Renal cortex interstitium (tissue), 11 donors: Measurements from ENCODE around the gene PPIP5K1. TPM values are rescaled to one million over a fixed set of nuclear protein-coding genes. Genes with fewer than 3 reads are reported as not detected.
"Not testable (repeated sequence)": the region's sequence is repeated elsewhere in the genome, so short reads cannot be mapped to it uniquely, and the experiment has no call there.

Experiments used
- DNase-seq, 11 donors: peaks; one replicate each; pipeline ENCODE4 v3.0.0-alpha.2; 2013; ENCODE audit warnings: low read depth in 9 of 11, low spot score in 4 of 11; ENCODE audit errors: extremely low read depth in 1 of 11
- polyA plus RNA-seq, 3 donors: library from polyadenylated mRNA; unstranded; fragments of 120-200 nt; gene quantifications; one replicate each; pipeline ENCODE4 v1.2.1, GENCODE V29; 2013; ENCODE audit not compliant: insufficient read length in 3 of 3

PPIP5K1 gene
- polyA plus RNA-seq, 3 donors: 21.8 to 29.1 (median 27.3) TPM

DNA sequence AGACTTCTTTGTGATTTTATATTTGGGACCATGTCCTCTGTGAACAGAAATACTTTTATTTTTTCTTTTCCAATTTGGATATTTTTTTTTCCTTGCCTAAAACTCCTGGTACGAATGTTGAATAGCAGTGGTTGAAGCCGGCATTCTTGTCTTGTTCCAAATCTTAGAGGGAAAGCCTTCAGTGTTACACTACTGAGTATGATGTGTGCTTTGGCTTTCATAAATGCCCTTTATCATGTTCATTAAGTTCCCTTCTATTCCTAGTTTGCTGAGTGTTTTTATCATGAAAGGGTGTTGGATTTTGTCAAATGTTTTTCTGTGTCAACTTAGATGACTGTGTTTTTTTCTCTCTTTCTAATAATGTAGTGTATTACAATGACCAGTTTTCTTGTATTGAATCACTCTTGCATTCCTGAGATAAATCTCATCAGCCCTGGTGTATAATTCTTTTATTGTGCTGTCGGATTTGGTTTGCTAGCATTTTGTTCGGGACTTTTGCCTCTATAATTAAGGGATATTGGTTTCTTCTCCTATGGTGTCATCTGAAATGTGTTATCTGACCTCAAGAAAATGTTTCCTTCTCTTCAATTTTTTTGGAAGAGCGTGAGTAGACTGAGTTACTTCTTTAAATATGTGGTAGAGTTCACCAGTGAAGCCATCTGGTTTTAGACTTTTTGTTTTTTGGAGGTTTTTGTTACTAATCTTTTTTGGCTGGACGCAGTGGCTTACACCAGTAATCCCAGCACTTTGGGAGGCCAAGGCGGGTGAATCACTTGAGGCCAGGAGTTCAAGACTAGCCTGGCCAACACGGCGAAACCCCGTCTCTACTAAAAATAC lies 39.3 kb downstream of the PPIP5K1 start:
- no peak for DNase-seq

- no peak for DNase-seq
Observed at GRCh38 chr15:43547539-43547938, 42.5 kb downstream of the PPIP5K1 start.

GRCh38 chr15:43545426-43545825 lies 44.6 kb downstream of the PPIP5K1 start:
- DNase-seq: no peak

GRCh38 chr15:43544266-43544665 lies 45.7 kb downstream of the PPIP5K1 start:
- no peak for DNase-seq

DNA sequence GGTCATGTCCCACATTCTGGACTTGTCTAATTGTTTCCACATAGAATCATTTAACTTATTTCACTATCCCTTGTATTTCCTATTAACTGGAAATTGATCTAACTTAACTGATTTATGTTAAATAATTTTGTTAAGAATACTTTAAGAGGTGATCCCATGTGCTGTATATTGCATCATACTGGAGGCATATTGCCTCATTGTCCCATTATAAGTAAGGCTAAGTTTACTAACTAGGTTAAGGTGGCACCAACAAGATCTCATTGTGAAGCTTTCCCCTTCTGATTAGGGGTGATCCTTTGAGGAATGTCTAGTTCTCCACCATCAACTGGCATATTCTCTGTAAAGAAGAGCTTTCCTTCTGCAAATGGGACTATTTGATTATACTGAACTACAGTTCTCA lies 48.2 kb downstream of the PPIP5K1 start:
- DNase-seq: no peak

GRCh38 chr15:43538091-43538490 lies 51.9 kb downstream of the PPIP5K1 start:
- DNase-seq: no peak

- no peak for DNase-seq
Observed at GRCh38 chr15:43534897-43535296, 55.1 kb downstream of the PPIP5K1 start.

DNA sequence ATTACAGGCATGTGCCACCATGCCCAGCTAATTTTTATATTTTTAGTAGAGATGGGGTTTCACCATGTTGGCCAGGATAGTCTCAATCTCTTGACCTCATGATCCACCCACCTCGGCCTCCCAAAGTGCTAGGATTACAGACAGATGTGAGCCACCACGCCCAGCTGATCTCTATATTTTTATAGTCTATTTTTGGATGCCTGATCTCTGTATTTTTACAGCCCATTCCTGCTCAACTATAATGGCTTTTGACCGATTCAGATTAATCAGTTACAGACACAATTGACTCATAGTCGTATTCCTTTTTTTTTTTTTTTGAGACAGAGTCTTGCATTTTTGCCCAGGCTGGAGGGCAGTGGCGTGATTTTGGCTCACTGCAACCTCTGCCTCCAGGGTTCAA lies 57.2 kb downstream of the PPIP5K1 start:
- not testable (repeated sequence) for DNase-seq

DNA sequence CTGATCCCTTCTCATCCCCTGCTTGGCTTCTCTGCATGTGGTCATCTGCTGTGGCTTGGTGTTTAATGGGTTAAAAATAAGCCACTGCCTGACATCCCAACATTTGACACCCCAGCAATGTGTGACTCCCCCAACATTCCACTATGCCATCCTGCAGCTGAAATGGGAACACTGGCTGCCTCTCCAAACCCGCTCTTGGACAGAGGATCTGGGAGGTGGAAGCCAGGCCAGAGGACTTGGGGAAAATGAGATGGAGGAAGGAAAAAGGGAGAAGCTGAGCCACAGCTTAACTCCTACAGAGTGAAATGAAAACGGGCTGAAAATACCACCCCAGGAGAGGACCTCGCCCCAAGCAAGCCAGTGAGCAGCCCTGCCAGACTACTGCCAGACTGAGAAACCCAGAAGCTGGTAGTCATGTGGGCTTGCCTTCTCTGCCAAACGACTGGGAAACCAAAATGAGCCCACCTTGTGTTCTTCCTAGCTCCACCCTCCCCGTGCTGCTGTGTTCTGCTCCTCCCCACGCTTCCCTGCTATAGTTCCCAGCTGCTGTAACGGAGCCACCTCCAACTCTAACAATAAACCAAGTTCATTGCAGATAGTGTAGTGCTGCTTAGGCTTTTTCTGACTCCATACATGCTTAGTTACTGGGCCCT lies 58.9 kb downstream of the PPIP5K1 start:
- peak in 1 of 11 donors; percentile 46 for DNase-seq

GRCh38 chr15:43529587-43530345 lies 60.2 kb downstream of the PPIP5K1 start:
- no peak for DNase-seq

- DNase-seq: no peak
Observed at GRCh38 chr15:43529141-43529540, 60.9 kb downstream of the PPIP5K1 start.

GRCh38 chr15:43528542-43529007 lies 61.4 kb downstream of the PPIP5K1 start:
- no peak for DNase-seq

DNA sequence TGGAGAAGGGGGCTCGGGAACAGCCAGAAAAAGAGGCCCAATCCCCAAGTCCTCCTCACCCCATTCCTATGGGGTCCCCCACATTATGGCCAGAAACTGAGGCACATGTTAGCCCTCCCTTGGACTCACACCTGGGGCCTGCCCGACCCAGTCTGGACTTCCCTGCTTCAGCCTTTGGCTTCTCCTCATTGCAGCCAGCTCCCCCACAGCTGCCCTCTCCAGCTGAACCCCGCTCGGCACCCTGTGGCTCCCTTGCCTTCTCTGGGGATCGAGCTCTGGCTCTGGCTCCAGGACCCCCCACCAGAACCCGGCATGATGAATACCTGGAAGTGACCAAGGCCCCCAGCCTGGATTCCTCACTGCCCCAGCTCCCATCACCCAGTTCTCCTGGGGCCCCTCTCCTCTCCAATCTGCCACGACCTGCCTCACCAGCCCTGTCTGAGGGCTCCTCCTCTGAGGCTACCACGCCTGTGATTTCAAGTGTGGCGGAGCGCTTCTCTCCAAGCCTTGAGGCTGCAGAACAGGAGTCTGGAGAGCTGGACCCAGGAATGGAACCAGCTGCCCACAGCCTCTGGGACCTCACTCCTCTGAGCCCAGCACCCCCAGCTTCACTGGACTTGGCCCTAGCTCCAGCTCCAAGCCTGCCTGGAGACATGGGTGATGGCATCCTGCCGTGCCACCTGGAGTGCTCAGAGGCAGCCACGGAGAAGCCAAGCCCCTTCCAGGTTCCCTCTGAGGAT lies 62.0 kb downstream of the PPIP5K1 start:
- DNase-seq: no peak

DNA sequence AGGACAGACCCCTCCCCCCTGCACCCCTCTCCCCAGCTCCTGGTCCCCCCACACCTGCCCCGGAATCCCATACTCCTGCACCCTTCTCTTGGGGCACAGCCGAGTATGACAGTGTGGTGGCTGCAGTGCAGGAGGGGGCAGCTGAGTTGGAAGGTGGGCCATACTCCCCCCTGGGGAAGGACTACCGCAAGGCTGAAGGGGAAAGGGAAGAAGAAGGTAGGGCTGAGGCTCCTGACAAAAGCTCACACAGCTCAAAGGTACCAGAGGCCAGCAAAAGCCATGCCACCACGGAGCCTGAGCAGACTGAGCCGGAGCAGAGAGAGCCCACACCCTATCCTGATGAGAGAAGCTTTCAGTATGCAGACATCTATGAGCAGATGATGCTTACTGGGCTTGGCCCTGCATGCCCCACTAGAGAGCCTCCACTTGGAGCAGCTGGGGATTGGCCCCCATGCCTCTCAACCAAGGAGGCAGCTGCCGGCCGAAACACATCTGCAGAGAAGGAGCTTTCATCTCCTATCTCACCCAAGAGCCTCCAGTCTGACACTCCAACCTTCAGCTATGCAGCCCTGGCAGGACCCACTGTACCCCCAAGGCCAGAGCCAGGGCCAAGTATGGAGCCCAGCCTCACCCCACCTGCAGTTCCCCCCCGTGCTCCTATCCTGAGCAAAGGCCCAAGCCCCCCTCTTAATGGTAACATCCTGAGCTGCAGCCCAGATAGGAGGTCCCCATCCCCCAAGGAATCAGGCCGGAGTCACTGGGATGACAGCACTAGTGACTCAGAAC lies 62.8 kb downstream of the PPIP5K1 start:
- DNase-seq: no peak

- DNase-seq: no peak
Observed at GRCh38 chr15:43526261-43526930, 63.6 kb downstream of the PPIP5K1 start.

DNA sequence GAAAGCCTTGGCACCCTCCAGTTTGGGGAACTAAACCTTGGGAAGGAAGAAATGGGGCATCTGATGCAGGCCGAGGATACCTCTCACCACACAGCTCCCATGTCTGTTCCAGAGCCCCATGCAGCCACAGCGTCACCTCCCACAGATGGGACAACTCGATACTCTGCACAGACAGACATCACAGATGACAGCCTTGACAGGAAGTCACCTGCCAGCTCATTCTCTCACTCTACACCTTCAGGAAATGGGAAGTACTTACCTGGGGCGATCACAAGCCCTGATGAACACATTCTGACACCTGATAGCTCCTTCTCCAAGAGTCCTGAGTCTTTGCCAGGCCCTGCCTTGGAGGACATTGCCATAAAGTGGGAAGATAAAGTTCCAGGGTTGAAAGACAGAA lies 64.9 kb downstream of the PPIP5K1 start:
- no peak for DNase-seq

GRCh38 chr15:43524254-43524845 lies 65.7 kb downstream of the PPIP5K1 start:
- DNase-seq: no peak
